Left renal pelvis (tissue), 4 donors: ENCODE results near the gene PLPPR3. TPM values are rescaled to one million over a fixed set of nuclear protein-coding genes. Genes with fewer than 3 reads are reported as not detected.
"Not testable (repeated sequence)": the region's sequence is repeated elsewhere in the genome, so short reads cannot be mapped to it uniquely, and the experiment has no call there.

Experiments used
- DNase-seq, 4 donors: peaks; one replicate each; pipeline ENCODE4 v3.0.0-alpha.2; 2013; ENCODE audit warnings: low read depth in 4 of 4, low spot score in 3 of 4
- polyA plus RNA-seq, 4 donors: library from polyadenylated mRNA; unstranded; fragments of 120-200 nt; gene quantifications; one replicate each; pipeline ENCODE4 v1.2.1, GENCODE V29; 2013; ENCODE audit not compliant: insufficient read length in 4 of 4

Gene PLPPR3
- polyA plus RNA-seq, 4 donors, result 10.3 to 18.9 (median 11.4) TPM

DNA sequence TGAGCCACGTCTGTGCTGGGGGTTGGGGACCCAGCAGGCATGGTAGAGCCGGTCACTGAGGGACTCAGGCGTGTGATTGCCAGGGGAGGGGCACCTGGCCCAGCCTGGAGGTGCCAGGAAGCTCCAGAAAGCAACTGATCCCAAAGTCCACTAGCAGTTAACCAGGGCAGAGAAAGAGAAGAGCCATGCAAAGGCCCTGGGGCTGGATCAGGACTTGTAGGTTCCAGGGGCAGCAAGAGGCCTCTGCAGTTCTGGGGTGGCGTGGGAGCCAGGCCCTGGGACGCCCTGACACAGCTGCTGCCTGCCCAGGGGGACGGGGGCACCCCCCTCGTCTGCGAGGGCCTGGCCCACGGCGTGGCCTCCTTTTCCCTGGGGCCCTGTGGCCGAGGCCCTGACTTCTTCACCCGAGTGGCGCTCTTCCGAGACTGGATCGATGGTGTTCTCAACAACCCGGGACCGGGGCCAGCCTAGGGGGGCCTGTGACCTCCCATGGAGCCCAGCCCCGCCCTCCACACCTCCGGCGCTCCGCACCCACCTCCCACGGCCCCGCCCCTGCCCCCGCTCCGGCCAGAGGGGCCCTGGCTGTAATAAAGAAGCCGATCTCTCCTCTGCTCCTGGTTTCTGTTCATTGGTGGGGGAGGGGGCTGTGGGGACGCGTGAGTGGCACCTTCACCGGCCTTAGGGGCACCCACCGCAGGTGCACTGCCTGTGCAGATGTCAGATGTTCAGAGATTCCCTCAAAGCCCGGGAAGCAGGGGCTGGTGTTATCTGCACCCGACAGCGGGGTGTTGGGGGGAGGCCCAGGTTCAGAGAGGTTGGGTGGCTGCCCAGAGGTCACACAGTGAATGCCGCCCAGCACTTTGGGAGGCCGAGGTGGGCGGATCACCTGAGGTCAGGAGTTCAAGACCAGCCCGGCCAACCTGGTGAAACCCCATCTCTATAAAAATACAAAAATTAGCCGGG lies 9.9 kb upstream of the PLPPR3 start:
- DNase-seq, result no peak

GRCh38 chr19:829129-829758 lies 7.5 kb upstream of the PLPPR3 start:
- DNase-seq, result no peak

GRCh38 chr19:827710-828321 lies 6.1 kb upstream of the PLPPR3 start, which contains the start of gene AZU1:
Gene AZU1, plus strand, starts transcription at chr19:827837. Its CDS starts 10 bp downstream, at chr19:827847.
- DNase-seq, result no peak

GRCh38 chr19:827314-827709 lies 5.6 kb upstream of the PLPPR3 start:
- DNase-seq, result no peak

DNA sequence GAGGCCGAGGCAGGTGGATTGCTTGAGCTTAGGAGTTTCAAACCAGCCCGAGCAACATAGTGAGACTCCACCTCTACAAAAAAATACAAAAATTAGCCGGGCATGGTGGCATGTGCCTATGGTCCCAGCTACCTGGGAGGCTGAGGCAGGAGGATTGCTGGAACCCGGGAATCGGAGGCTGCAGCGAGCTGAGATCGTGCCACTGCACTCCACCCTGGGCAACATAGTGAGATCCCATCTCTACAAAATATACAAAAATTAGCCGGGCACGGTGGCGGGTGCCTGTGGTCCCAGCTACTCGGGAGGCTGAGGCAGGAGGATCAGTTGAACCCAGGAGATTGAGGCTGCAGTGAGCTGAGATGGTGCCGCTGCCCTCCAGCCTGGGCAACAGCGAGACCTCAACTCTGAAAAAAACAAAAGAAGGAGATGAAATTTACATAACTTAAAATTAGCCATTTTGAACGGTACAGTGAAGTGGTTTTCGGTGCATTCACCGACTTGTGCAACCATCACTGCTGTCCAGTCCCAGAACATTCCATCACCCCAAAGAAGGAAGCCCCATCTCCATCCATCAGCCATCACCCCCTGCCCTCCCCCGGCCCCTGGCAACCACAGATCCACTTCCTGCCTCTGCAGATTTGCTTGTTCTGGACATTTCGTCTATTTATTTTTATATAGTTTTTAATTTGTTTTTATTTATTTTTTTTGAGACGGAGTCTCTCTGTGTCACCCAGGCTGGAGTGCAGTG lies 4.3 kb upstream of the PLPPR3 start:
- no peak for DNase-seq

DNA sequence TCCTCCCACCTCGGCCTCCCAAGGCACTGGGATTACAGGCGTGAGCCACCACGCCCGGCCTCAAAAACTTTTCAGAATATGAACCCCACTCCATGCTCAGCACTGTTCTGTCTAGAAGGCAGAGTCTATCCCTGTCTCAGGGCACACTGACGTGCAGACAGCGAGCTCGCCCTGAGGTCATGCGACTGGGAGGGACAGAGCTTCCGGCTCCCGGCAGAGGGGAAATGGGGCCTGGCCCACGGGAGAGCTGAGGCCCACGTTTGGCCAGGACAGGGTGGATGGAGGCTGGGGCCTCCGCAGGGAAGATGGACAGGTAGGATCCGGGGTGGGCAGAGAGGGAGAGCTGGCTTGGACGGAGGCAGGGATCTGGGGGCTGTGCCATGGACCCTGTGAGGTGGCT lies 3.1 kb upstream of the PLPPR3 start:
- no peak for DNase-seq

DNA sequence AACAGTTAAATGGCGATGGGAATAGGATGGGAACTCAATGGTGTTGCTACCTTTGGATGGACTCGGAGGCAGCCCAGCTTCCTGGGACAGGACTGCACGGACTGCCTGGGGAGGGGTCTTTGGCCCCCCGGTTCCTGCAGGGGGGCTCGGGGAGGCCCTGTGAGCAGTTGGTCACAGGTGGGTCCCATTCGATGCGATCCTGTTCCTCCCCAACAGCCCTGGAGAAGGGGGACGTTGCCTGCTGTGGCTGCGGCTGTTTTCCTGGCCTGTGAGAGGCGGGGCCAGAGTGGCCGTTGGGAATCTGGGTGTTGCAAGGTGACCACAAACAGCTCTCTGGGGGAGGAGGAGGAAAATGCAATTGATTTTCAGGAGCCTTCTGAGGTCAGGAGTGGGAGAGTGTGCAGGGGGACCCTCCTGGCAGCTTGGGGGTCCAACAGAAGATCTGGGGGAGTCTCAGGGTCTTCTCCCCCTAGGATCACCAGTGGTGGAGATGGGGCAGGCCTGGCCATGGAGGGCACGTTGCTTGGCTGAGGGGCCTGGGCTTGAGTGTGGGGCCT lies 1.9 kb upstream of the PLPPR3 start:
- no peak for DNase-seq

- no peak for DNase-seq
Observed at GRCh38 chr19:821231-821824, 427 bp downstream of the PLPPR3 start.

DNA sequence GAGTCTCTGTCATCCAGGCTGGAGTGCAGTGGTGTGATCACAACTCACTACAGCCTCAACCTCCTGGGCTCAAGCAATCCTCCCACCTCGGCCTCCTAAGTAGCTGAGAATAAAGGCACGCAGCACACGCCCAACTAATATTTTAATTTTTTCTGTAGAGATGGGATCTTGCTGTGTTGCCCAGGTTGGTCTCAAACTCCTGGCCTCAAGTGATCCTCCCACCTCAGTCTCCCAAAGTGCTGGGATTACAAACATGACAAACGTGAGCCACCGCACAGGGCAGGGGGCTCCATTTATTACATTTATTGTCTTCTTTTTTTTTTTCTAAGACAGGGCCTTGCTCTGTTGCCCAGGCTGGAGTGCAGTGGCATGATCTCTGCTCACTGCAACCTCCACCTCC lies 1.5 kb downstream of the PLPPR3 start:
- not testable (repeated sequence) for DNase-seq

DNA sequence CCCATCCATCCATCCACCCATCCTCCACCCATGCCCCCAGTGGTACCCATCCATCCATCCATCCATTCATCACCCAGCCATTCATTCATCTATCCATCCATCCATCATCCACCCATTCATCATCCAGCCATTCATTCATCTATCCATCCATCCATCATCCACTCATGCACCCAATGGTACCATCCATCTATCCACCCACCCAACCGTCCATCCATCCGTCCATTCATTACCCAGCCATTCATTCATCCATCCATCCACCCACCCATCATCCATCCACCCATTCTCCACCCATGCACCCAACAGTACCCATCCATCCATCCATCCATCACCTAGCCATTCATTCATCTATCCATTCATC lies 5.3 kb downstream of the PLPPR3 start:
- no peak for DNase-seq

- no peak for DNase-seq
Observed at GRCh38 chr19:815775-816499, 5.8 kb downstream of the PLPPR3 start.

DNA sequence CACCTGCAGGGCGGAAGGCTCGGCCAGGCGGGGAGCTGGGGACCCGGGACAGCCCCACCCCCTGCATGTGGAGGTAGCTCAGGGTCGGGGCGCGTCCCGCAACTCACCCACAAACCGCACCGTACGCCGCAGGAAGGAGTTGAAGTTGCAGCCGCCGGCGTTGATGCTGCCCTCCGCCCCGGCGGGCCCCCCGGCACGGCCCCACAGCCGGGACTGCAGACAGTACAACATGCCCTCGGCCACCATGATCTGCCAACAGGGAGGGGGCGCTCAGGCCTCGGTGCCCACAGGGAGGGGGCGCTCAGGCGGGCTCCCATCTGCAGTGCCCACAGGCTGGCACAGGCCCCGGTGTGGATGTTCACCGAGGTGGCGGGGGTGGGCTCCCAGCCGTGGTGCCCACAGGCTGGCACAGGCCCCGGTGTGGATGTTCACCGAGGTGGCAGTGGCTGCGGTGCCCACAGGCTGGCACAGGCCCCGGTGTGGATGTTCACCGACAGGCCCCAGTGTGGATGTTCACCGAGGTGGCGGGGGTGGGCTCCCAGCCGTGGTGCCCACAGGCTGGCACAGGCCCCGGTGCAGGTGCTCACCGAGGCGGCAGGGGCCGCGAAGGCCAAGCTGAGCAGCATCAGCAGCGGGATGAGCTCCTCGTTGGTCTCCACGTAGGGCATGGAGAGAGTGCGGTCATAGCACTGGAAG lies 6.5 kb downstream of the PLPPR3 start:
- DNase-seq, result no peak

GRCh38 chr19:814152-815078 lies 7.3 kb downstream of the PLPPR3 start:
- no peak for DNase-seq

- no peak for DNase-seq
Observed at GRCh38 chr19:813219-814151, 8.3 kb downstream of the PLPPR3 start.

- no peak for DNase-seq
Observed at GRCh38 chr19:812747-813218, 9.0 kb downstream of the PLPPR3 start.

DNA sequence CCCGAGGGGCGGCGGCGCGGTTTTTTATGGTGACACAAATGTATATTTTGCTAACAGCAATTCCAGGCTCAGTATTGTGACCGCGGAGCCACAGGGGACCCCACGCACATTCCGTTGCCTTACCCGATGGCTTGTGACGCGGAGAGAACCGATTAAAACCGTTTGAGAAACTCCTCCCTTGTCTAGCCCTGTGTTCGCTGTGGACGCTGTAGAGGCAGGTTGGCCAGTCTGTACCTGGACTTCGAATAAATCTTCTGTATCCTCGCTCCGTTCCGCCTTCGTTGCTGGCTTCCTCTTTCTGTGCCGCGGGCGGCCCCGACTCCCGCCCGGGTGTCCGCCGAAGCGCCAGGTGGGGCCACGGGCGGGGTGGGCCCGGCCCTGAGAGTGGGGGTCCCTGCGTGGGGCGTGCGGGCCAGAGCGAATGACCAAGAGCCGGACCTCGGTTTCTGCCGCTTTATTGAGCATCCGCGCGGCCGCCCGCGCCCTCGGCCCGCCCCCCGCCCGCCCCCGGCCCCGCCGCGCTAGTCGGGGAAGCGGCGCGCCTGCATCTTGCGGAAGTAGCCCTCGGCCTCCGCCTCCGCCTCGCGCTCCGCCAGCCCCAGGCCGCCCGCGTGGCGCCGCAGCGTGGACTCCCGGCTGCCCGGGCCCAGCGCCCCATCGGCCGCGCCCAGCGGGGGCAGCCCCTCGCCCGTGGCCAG lies 9.6 kb downstream of the PLPPR3 start:
- DNase-seq, result no peak
